Mesodermal cell (in vitro differentiated cells): ENCODE results near the gene POMGNT2.

Experiments
- H3K27ac ChIP-seq: 2 replicates; pipeline ENCODE4 v1.7.0; 2013; ENCODE audit warnings: mild to moderate bottlenecking, low read depth, low read length, moderate library complexity; ENCODE audit not compliant: severe bottlenecking
- H3K36me3 ChIP-seq: 2 replicates; pipeline ENCODE4 v1.7.1; 2013; ENCODE audit warnings: mild to moderate bottlenecking, low read length, moderate library complexity; ENCODE audit not compliant: control insufficient read depth, insufficient read depth
- H3K4me1 ChIP-seq: one replicate; pipeline ENCODE4 v1.7.1; 2013; ENCODE audit warnings: mild to moderate bottlenecking, low read length; ENCODE audit not compliant: insufficient read depth, control insufficient read depth, poor library complexity, severe bottlenecking
- H3K4me3 ChIP-seq: 2 replicates; pipeline ENCODE4 v1.7.0; 2013; ENCODE audit warnings: low read length, control low read depth, mild to moderate bottlenecking; ENCODE audit not compliant: insufficient read depth, poor library complexity, severe bottlenecking; ENCODE audit errors: extremely low read depth
- H3K9me3 ChIP-seq: 2 replicates; pipeline ENCODE4 v1.7.1; 2013; ENCODE audit warnings: mild to moderate bottlenecking, low read length, moderate library complexity; ENCODE audit not compliant: control insufficient read depth
- WGBS, 2 experiments: methylation state at CpG; one replicate each; pipeline ENCODE4 v1.1.5; 2013; ENCODE audit warnings: missing lambda C conversion rate in 2 of 2; ENCODE audit not compliant: insufficient coverage in 2 of 2; 5-methylcytosine and 5-hydroxymethylcytosine counted together

POMGNT2 gene

GRCh38 chr3:43043793-43044192 is 62.1 kb downstream of the POMGNT2 start:
- peaks cover 28% of the 10 kb centered on the region for H3K9me3 ChIP-seq
- no peaks in the 10 kb centered on the region for H3K36me3 ChIP-seq
- 83 to 92% methylated on average over 1 to 2 of the region's 2 CpGs for WGBS, 2 experiments
- H3K4me3 ChIP-seq: no peak overlapping the region
- H3K4me1 ChIP-seq: no peaks in the 10 kb centered on the region
- no peak overlapping the region for H3K27ac ChIP-seq

GRCh38 chr3:43043071-43043766 is 62.7 kb downstream of the POMGNT2 start:
- Histone ChIP-seq H3K4me1 (no peaks in the 10 kb centered on the region), H3K4me3 (no peak overlapping the region), H3K36me3 (no peaks in the 10 kb centered on the region), H3K9me3 (peaks cover 28% of the 10 kb centered on the region), H3K27ac (no peak overlapping the region)
- 81 to 90% methylated on average over 2 to 3 of the region's 3 CpGs for WGBS, 2 experiments

GRCh38 chr3:43041517-43041916 is 64.4 kb downstream of the POMGNT2 start:
- H3K9me3 ChIP-seq: peaks cover 24% of the 10 kb centered on the region
- no peak overlapping the region for H3K27ac ChIP-seq
- H3K4me1 ChIP-seq: no peaks in the 10 kb centered on the region
- no peak overlapping the region for H3K4me3 ChIP-seq
- 67% methylated on average over 1 of the region's 2 CpGs; no CpG with 5 or more reads in 1 of the 2 experiments for WGBS, 2 experiments
- H3K36me3 ChIP-seq: no peaks in the 10 kb centered on the region

GRCh38 chr3:43038010-43038409 is 67.9 kb downstream of the POMGNT2 start:
- H3K27ac ChIP-seq: no peak overlapping the region
- H3K4me1 ChIP-seq: no peaks in the 10 kb centered on the region
- H3K4me3 ChIP-seq: no peak overlapping the region
- WGBS, 2 experiments: no CpG with 5 or more reads among the region's 7 CpGs
- no peaks in the 10 kb centered on the region for H3K9me3 ChIP-seq
- H3K36me3 ChIP-seq: no peaks in the 10 kb centered on the region

- Histone ChIP-seq H3K27ac (no peak overlapping the region), H3K36me3 (no peaks in the 10 kb centered on the region), H3K9me3 (no peaks in the 10 kb centered on the region), H3K4me3 (no peak overlapping the region), H3K4me1 (no peaks in the 10 kb centered on the region)
- WGBS, 2 experiments: 88 to 89% methylated on average over 8 to 9 of the region's 9 CpGs
Observed at GRCh38 chr3:43036621-43037423, 69.1 kb downstream of the POMGNT2 start.

GRCh38 chr3:43035801-43036365 is 70.0 kb downstream of the POMGNT2 start:
- Histone ChIP-seq H3K4me1 (no peaks in the 10 kb centered on the region), H3K4me3 (no peak overlapping the region), H3K27ac (no peak overlapping the region), H3K36me3 (no peaks in the 10 kb centered on the region), H3K9me3 (no peaks in the 10 kb centered on the region)
- WGBS, 2 experiments: 82 to 84% methylated on average over 4 to 5 of the region's 5 CpGs

GRCh38 chr3:43034911-43035310 is 71.0 kb downstream of the POMGNT2 start:
- WGBS, 2 experiments: 78% methylated on average over 2 of the region's 4 CpGs; no CpG with 5 or more reads in 1 of the 2 experiments
- Histone ChIP-seq H3K9me3 (no peaks in the 10 kb centered on the region), H3K36me3 (no peaks in the 10 kb centered on the region), H3K27ac (no peak overlapping the region), H3K4me3 (no peak overlapping the region), H3K4me1 (no peaks in the 10 kb centered on the region)

GRCh38 chr3:43034200-43034599 is 71.7 kb downstream of the POMGNT2 start:
- 84 to 93% methylated on average over 2 to 4 of the region's 4 CpGs for WGBS, 2 experiments
- H3K4me1 ChIP-seq: no peaks in the 10 kb centered on the region
- H3K36me3 ChIP-seq: no peaks in the 10 kb centered on the region
- H3K4me3 ChIP-seq: no peak overlapping the region
- H3K9me3 ChIP-seq: no peaks in the 10 kb centered on the region
- H3K27ac ChIP-seq: no peak overlapping the region

- Histone ChIP-seq H3K9me3 (no peaks in the 10 kb centered on the region), H3K4me3 (no peak overlapping the region), H3K27ac (no peak overlapping the region), H3K4me1 (no peaks in the 10 kb centered on the region), H3K36me3 (no peaks in the 10 kb centered on the region)
- 94 to 96% methylated on average over 22 of the region's 23 CpGs for WGBS, 2 experiments
Observed at GRCh38 chr3:43032646-43033628, 72.9 kb downstream of the POMGNT2 start.

GRCh38 chr3:43031889-43032545 is 73.9 kb downstream of the POMGNT2 start:
- no peaks in the 10 kb centered on the region for H3K36me3 ChIP-seq
- no peak overlapping the region for H3K4me3 ChIP-seq
- 87 to 91% methylated on average over 16 of the region's 16 CpGs for WGBS, 2 experiments
- H3K27ac ChIP-seq: no peak overlapping the region
- H3K4me1 ChIP-seq: no peaks in the 10 kb centered on the region
- no peaks in the 10 kb centered on the region for H3K9me3 ChIP-seq
